HL-60 (cell line): ENCODE measurements around the gene MUC5AC.

Source experiments
- DNase-seq, 2 experiments: peaks; one replicate each; pipeline ENCODE4 v3.0.0-alpha.2; 2010 to 2020; ENCODE audit warnings: low read depth in 1 of 2, low spot score in 1 of 2
- H3K27ac ChIP-seq: fragments of 250-450 bp; sonication (Bioruptor Pico); replicated peaks from 2 replicates; pipeline ENCODE4 v1.5.1; 2020; ENCODE audit warnings: mild to moderate bottlenecking, moderate library complexity
- H3K27me3 ChIP-seq: fragments of 250-450 bp; sonication (Bioruptor Pico); 2 replicates; pipeline ENCODE4 v1.5.1; 2021; ENCODE audit warnings: mild to moderate bottlenecking, moderate library complexity; ENCODE audit not compliant: insufficient read depth, poor library complexity, severe bottlenecking
- H3K4me3 ChIP-seq: replicated peaks from 2 replicates; pipeline ENCODE4 v1.5.1; 2011; ENCODE audit warnings: mild to moderate bottlenecking, control low read depth, low read length; ENCODE audit not compliant: insufficient read depth
- GABPA ChIP-seq: IDR thresholded peaks from 2 replicates; pipeline ENCODE4 v1.6.1; 2012; ENCODE audit warnings: low read depth
- POLR2AphosphoS5 ChIP-seq: IDR thresholded peaks from 2 replicates; pipeline ENCODE4 v1.6.1; 2012; ENCODE audit warnings: low read depth
- SPI1 ChIP-seq: IDR thresholded peaks from 2 replicates; pipeline ENCODE4 v1.6.1; 2012; ENCODE audit warnings: low read depth, mild to moderate bottlenecking, borderline replicate concordance
- TF ChIP-seq, protein P1 (sequence below): IDR thresholded peaks from one replicate; pipeline ENCODE4 v1.5.1; 2011; ENCODE audit warnings: low read length, control low read depth, inconsistent platforms; ENCODE audit not compliant: insufficient read depth
- TF ChIP-seq, protein P2 (sequence below): IDR thresholded peaks from 2 replicates; pipeline ENCODE4 v1.6.1; 2012; ENCODE audit warnings: low read depth; ENCODE audit not compliant: insufficient replicate concordance

The MUC5AC gene

DNA sequence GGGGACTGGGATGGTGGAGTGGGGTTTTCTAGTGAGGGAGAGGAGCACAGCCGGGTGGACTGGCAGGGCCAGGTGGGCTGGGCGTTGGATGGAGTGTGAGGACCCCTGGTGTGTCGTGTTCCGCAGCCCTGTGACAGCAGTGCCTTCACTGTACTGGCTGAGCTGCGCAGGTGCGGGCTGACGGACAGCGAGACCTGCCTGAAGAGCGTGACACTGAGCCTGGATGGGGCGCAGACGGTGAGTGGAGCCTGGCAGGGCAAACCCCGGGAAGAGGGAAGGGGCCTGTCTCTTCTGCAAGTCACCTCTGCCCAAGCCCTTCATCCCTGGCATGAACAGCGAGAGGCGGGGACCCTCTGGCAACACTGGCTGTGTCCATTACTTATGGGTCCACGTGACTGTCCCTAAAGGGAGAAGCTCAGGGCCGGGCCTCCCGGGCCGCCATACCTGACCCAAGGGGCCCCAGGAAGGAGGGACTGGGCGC, 10.0 kb downstream of the MUC5AC start:
- no peak overlapping the region for H3K27ac ChIP-seq
- no peak for DNase-seq
- TF ChIP-seq, protein P1, sequence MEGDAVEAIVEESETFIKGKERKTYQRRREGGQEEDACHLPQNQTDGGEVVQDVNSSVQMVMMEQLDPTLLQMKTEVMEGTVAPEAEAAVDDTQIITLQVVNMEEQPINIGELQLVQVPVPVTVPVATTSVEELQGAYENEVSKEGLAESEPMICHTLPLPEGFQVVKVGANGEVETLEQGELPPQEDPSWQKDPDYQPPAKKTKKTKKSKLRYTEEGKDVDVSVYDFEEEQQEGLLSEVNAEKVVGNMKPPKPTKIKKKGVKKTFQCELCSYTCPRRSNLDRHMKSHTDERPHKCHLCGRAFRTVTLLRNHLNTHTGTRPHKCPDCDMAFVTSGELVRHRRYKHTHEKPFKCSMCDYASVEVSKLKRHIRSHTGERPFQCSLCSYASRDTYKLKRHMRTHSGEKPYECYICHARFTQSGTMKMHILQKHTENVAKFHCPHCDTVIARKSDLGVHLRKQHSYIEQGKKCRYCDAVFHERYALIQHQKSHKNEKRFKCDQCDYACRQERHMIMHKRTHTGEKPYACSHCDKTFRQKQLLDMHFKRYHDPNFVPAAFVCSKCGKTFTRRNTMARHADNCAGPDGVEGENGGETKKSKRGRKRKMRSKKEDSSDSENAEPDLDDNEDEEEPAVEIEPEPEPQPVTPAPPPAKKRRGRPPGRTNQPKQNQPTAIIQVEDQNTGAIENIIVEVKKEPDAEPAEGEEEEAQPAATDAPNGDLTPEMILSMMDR, result no peak
- TF ChIP-seq SPI1 (no peak), GABPA (no peak), POLR2AphosphoS5 (no peak)
- TF ChIP-seq, protein P2, sequence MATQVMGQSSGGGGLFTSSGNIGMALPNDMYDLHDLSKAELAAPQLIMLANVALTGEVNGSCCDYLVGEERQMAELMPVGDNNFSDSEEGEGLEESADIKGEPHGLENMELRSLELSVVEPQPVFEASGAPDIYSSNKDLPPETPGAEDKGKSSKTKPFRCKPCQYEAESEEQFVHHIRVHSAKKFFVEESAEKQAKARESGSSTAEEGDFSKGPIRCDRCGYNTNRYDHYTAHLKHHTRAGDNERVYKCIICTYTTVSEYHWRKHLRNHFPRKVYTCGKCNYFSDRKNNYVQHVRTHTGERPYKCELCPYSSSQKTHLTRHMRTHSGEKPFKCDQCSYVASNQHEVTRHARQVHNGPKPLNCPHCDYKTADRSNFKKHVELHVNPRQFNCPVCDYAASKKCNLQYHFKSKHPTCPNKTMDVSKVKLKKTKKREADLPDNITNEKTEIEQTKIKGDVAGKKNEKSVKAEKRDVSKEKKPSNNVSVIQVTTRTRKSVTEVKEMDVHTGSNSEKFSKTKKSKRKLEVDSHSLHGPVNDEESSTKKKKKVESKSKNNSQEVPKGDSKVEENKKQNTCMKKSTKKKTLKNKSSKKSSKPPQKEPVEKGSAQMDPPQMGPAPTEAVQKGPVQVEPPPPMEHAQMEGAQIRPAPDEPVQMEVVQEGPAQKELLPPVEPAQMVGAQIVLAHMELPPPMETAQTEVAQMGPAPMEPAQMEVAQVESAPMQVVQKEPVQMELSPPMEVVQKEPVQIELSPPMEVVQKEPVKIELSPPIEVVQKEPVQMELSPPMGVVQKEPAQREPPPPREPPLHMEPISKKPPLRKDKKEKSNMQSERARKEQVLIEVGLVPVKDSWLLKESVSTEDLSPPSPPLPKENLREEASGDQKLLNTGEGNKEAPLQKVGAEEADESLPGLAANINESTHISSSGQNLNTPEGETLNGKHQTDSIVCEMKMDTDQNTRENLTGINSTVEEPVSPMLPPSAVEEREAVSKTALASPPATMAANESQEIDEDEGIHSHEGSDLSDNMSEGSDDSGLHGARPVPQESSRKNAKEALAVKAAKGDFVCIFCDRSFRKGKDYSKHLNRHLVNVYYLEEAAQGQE, result no peak

DNA sequence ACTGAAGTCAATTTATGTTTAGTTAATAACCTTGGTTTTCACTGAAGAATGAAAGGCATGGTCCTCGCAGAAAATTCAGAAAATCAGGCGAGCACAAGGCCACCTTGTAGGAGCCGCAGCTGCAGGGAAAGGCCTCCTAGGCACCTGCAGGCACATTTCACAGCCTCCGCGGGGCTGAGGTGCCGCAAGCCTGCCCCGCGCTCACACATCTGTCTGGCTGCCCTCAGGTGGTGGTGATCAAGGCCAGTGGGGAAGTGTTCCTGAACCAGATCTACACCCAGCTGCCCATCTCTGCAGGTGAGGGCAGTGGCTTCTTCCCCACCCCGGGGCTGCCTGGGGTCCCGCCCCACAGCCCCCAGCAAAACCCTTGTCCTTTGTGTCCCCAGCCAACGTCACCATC, 10.5 kb downstream of the MUC5AC start:
- no peak for DNase-seq
- TF ChIP-seq SPI1 (no peak), GABPA (no peak), POLR2AphosphoS5 (no peak)
- TF ChIP-seq, protein P2, result no peak
- TF ChIP-seq, protein P1, result no peak

More for the DNA sequence above, 10.0 kb downstream of the MUC5AC start:
- Histone ChIP-seq H3K27me3 (no peaks in the 10 kb centered on the region), H3K4me3 (no peak overlapping the region)

DNA sequence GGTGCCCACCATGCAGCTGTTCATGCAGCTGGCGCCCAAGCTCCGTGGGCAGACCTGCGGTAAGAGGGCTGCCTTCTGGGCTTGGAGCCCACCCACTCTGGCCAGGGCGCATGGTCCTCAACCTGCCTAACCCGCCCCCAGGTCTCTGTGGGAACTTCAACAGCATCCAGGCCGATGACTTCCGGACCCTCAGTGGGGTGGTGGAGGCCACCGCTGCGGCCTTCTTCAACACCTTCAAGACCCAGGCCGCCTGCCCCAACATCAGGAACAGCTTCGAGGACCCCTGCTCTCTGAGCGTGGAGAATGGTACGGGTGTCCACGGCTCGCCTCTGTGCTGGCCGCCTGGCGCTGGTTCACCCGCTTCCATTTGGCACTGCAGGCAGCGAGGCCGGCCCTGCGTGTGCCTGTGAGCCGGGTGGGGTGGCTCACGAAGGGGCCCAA, 11.0 kb downstream of the MUC5AC start:
- DNase-seq, result no peak
- Histone ChIP-seq H3K27ac (no peak overlapping the region), H3K4me3 (no peak overlapping the region), H3K27me3 (no peaks in the 10 kb centered on the region)
- TF ChIP-seq POLR2AphosphoS5 (no peak), SPI1 (no peak), GABPA (no peak)
- TF ChIP-seq, protein P2, result no peak
- TF ChIP-seq, protein P1, result no peak

More for the DNA sequence above, 10.5 kb downstream of the MUC5AC start:
- Histone ChIP-seq H3K4me3 (no peak overlapping the region), H3K27ac (no peak overlapping the region), H3K27me3 (no peaks in the 10 kb centered on the region)
